Tongue (tissue), 3 donors: ENCODE data around the gene NT5DC2. TPM values are rescaled to one million over a fixed set of nuclear protein-coding genes. Genes with fewer than 3 reads are reported as not detected.

Source experiments
- DNase-seq: peaks from one replicate; pipeline ENCODE4 v3.0.0-alpha.2; 2015
- small RNA-seq: library from RNA; depleted of rRNA; stranded (forward); fragments of <200 nt; gene quantifications from one replicate; pipeline ENCODE3, GENCODE V24; 2014; ENCODE audit warnings: low replicate concordance
- total RNA-seq: library from RNA; depleted of rRNA; stranded (reverse); fragments of >200 nt; gene quantifications from one replicate; pipeline ENCODE4 v1.2.3, GENCODE V29; 2014

NT5DC2 gene
- total RNA-seq, 1 donor from 2014 or later = 46.8 TPM

DNA sequence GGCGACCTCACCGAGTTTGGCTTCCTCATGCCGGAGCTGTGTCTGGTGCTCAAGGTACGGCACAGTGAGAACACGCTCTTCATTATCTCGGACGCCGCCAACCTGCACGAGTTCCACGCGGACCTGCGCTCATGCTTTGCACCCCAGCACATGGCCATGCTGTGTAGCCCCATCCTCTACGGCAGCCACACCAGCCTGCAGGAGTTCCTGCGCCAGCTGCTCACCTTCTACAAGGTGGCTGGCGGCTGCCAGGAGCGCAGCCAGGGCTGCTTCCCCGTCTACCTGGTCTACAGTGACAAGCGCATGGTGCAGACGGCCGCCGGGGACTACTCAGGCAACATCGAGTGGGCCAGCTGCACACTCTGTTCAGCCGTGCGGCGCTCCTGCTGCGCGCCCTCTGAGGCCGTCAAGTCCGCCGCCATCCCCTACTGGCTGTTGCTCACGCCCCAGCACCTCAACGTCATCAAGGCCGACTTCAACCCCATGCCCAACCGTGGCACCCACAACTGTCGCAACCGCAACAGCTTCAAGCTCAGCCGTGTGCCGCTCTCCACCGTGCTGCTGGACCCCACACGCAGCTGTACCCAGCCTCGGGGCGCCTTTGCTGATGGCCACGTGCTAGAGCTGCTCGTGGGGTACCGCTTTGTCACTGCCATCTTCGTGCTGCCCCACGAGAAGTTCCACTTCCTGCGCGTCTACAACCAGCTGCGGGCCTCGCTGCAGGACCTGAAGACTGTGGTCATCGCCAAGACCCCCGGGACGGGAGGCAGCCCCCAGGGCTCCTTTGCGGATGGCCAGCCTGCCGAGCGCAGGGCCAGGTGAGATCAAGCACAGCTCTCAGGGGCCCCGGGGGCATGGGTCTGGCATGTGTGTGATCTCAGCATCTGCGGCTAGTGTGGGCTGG is 45.6 kb downstream of the NT5DC2 start:
- DNase-seq = no peak

DNA sequence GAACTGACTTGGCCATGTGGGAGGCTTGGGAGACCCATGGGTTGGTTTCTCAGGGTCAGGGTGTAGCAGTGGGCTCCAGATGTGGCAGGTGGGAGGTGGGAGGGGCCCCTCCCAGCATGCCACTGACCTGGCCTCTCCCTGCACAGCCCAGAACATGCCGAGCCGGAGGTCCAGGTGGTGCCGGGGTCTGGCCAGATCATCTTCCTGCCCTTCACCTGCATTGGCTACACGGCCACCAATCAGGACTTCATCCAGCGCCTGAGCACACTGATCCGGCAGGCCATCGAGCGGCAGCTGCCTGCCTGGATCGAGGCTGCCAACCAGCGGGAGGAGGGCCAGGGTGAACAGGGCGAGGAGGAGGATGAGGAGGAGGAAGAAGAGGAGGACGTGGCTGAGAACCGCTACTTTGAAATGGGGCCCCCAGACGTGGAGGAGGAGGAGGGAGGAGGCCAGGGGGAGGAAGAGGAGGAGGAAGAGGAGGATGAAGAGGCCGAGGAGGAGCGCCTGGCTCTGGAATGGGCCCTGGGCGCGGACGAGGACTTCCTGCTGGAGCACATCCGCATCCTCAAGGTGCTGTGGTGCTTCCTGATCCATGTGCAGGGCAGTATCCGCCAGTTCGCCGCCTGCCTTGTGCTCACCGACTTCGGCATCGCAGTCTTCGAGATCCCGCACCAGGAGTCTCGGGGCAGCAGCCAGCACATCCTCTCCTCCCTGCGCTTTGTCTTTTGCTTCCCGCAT is 46.4 kb downstream of the NT5DC2 start:
- no peak for DNase-seq

DNA sequence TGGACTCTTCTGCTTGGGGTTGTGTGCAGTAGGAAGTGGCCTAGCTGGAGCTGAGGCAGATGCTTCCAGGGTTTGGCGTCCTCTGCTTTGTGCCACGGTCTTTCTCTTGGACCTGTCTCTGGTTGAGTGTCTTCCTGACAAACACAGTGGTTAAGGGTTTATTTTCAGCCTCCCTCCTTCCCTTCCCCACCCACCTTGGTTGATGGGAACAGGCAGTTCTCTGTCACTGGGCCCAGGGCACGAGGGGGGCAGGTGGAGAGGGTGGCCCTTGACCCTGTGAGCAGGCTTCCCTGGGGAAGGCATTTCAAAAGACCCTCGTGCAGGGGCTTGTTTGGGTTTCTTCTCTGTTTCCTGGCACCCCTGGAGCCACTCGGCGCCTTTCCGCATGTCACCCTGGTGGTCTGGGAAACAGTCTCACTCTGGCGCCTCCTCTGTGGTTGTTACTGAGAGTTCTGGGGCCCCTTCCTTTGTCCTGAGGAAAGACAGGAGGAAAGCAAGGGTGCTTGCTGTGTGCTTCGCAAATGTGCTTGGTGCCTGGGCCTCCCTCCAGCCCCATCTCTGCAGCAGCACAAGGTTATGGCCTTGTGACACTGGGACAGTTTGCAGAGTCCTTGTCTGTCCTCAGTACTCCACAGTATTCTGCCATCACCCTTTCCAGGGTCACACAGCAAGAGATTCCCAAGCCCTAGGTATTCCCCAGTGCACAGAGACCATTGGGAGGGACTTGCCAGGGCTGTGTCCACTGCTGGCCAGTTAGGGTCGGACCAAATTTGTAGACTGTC is 48.8 kb downstream of the NT5DC2 start:
- no peak for DNase-seq

DNA sequence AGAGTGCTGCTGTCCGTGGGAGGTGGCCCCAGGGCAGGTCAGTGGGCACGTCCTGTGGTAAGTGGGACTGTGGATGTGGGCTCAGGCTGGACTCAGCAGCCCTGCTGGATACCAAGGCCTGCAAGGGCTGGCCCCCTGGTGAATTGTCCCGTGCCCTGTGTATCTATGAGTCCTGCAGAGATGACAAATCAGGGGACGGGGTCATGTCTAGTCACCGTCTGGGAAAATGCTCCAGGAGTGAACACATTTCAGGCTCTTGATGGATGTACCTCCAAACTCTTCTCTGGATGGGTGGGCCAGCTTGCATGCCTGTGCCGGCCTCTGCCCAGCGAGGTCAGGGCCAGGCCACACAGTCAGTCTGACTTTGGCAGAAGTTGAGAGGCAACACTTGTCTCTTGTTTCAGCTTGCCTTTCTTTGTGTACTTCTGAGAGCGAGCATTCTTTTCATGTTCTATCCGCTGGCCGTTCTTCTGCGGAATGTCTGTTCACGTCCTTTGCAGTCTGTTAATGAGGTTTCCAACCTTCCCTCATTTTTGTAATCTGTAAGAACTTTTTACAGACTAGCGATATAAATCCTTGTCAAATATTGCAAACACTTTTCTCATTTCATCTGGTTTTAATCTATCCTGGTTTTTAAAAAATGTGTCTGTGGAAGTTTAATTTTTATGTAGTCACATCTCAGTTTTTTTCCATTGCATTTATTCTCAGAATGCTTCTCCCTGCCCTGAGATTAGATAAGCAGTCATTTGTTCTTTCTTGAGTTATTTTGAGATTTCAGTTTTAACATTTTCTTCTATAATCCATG is 49.9 kb downstream of the NT5DC2 start:
- peak; percentile 53 for DNase-seq

DNA sequence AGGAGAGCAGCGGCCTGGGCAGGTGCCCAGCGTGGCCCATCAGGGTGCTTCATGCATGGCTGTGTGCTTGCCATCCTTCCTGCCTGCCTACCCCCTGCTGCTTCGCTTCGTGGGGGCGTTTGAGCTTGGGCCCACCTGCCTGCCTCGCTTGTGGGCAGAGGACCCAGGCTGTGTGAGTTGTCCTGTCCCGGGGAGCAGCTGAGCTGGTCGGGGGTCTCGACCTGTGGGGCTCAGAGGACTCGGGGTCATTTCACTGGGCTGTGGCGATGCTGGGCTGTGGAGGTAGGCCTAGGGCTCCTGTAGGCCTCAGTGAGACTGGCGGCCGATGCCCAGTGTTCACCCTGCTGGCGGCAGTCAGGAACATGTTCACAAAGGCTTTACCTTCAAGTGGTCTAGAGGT is 50.6 kb downstream of the NT5DC2 start:
- no peak for DNase-seq

DNA sequence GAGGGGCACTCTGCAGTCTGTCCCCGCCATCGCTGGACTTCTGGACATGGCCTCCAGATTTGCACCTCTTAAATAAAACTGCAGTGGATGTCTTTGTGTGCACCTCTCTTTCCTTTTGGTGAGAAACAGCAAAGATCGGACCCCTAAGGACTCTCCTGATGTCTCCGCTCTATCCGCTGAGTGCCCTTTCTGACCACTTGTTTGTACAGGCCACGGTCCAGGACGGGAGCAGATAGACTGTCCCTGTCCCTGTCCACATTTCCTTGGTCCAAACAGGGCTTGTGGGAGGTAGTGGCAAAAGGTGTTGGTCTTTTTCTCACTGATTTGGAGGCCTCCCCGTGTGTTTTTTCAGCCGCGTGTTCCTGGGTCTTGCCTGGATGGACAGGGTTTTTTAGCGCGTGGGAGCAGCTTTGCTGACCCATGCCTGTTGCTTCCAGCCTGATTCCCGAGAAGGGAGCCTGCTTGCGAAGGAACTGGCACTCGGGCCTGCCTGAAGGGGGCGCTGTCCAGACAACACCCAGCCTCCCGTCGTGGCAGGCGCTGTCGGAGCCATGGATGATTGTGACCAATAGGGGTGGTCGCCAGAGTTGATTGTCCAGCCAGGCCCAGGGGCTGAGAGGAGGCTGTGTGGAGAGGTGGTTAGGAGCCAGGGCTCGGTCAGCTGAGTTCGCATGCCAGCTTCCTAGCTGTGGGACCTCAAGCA is 51.7 kb downstream of the NT5DC2 start:
- no peak for DNase-seq

DNA sequence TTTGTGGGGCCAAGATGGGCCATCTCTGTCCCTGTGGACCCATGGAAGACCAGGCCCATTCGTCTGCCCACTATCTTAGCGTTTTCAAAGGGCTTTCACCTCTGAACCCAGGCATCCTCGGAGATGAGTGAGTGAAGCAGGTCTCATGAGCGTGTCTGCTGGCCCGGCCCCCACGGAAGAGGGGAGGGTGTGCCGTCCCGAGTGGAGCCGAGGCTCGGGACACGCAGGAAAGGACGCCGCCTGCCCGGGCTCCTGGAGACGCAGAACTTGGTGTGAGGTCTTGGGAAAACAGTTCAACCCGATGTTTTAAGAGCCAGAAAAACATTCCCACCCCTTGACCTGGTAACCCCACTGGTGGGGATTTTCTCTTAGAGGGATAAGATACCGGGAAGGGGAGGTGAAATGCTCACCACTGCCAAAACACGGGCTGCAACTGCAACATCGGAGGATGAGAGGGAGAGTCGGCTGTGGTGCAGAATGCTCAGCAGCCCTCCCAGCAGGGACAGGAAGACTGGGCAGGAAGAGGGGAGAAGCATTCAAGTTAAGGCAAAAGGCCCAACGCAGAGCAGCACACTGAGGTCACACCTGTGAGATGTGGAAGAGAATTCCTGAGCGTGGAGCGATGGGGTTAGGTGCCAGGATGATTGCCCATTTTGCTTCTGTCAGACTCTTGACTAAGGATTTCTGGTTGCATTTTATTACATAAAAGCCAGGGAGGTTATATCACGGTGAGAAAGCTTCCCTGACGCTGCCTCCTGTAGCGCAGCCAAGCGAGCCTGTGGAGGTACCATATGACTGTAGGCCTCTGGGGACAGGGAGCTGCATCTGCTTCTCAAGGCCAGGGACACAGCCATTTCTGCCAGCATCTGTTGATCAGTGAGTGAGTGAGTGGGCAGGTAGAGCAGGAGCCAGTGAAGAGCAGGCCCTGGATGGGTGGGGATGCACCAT is 52.6 kb downstream of the NT5DC2 start:
- DNase-seq = no peak

DNA sequence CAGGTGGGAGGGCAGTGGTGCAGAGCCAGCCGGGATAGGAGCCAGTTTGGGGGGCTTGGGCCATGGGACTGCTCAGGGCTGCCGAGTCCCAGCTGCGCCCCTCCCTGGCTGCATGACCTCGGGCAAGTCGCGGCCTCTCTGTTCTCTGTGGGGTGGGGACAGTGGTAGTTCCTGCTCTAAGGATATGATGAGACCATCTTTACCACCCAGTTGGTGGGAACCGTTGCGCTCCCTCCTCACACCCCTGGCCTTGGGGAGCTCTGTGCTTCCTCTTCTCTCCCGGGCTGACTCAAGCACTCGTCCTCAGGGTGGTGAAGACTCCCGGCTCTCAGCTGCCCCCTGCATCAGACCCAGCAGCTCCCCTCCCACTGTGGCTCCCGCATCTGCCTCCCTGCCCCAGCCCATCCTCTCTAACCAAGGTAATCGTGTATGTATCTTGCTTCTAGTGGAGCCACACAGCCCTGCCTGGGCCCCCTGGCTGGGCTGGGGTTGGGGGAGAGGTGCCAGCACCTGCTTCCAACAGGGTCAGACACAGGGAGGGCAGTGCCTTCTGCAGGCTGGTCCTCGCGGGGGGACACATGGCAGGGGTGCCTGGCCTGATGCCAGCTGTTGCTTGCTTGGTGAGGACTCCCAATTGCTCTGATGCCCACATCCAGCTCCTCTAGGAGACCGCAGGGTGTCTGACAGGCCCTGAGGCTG is 53.6 kb downstream of the NT5DC2 start:
- no peak for DNase-seq

DNA sequence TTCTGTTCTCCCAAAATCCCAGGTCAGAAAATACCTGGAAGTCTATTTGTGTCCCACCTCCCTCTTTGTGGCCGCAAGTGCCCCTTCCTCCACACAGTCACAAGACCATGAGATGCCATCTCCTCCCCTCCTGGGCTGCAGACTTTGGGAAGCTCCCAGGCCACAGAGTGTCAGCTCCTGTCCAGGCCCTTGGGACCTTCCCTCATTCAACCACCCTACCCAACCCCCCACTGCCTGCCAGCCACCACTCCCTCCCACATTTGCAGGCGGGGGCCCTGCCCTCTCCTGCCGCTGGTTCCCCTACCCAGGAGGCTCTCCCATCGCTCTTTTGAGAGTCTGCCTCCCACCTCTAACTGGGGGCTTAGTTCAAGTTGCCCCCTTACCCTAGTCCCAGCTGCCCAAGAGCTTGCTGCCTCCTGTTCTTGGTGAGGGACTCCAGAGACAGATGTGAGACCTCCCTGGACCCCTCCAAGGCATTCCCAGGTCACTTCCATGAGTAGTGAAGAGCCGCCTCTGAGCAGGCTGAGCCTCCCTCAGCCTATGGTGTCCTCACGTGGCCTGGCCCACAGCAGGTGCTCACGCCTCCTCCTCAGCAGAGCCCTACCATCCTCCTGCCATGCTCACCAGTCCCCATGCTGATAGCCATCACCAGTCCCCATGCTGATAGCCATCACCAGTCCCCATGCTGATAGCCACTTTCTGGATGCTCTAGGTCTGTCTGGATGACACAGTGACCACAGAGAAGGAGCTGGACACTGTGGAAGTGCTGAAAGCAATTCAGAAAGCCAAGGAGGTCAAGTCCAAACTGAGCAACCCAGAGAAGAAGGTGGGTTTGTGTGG is 54.4 kb downstream of the NT5DC2 start:
- no peak for DNase-seq

DNA sequence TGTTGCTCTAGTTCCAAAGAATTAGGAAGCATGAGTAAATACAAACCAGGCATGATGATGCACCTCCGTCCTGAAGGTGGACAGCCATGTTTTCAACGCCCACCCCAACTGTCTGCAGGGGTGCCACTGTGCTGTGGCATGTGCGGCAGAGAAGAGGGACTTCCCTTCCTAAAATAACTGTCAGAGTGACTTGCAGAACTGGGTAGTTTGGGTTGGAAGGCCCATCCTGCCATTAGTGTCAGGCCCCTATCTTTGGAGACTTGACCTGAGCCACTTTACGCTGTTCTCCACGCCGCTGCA is 55.9 kb downstream of the NT5DC2 start:
- no peak for DNase-seq

DNA sequence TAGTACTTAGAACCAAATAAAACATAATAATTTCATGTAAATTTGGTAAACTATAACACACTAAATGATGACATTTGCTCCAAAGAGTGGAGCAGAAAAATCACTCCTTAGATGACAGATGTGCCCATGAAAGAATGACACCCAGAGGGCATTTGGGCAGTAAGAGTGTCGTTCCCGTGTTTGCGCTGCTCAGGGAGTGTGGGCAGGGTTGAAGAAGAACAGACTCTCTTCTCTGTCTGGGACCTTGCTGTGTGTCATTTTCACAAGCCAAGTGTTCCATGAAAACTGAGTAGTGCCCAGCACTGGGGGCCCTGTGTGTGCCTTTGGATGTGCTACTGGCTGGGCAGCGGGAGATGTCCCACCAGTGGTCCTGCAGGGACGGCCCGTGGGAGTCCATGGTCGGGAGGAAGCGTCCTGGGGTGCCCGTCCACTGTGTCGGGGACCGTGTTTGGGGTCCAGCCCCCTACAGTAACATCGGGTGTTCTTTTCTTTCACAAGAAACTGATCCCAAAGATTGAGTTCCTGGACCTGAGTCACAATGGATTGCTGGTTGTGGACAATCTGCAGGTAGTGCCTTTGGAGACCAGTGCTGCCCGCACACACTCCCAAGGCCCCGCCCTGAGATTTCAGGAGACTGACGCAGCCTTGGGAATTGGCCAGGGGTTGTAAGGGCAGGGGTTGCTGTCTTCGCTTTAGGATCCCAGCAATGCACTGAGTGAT is 56.4 kb downstream of the NT5DC2 start:
- DNase-seq = no peak

Small RNA genes within 50 kb of the gene (small RNA-seq; reads per million reads assigned to genes)
- not detected for gene RNU6-856P
- gene RNU6ATAC16P = not detected

Other genes starting within 250 kb of the NT5DC2 start
- 9.2 TPM for gene GLYCTK, start 246.0 kb downstream of the NT5DC2 start, total RNA-seq
- gene DNAH1, start 217.5 kb downstream of the NT5DC2 start, total RNA-seq = 3.3 TPM
- gene BAP1, start 123.8 kb downstream of the NT5DC2 start, total RNA-seq = 55.9 TPM
- gene PHF7, start 123.2 kb downstream of the NT5DC2 start, total RNA-seq = 11.3 TPM
- gene SEMA3G, start 88.8 kb downstream of the NT5DC2 start, total RNA-seq = 14.0 TPM
- gene TNNC1, start 79.8 kb downstream of the NT5DC2 start, total RNA-seq = 352 TPM
- 82.2 TPM for gene NISCH, start 78.3 kb downstream of the NT5DC2 start, total RNA-seq
- 56.5 TPM for gene STAB1, start 38.5 kb downstream of the NT5DC2 start, total RNA-seq
- 1.4 TPM for gene UQCC5, start 2.7 kb upstream of the NT5DC2 start, total RNA-seq
- gene PBRM1, start 152.1 kb upstream of the NT5DC2 start, total RNA-seq = 94.3 TPM
- gene GNL3, start 152.2 kb upstream of the NT5DC2 start, total RNA-seq = 121 TPM
- gene GLT8D1, start 171.9 kb upstream of the NT5DC2 start, total RNA-seq = 109 TPM
- 43.3 TPM for gene SPCS1, start 172.2 kb upstream of the NT5DC2 start, total RNA-seq
- 21.1 TPM for gene NEK4, start 237.1 kb upstream of the NT5DC2 start, total RNA-seq
- gene ITIH1, start 243.7 kb upstream of the NT5DC2 start, total RNA-seq = not detected